SK-N-SH (cell line): ENCODE data around the gene ARMC9. TPM values are rescaled to one million over a fixed set of nuclear protein-coding genes. Genes with fewer than 3 reads are reported as not detected.

Experiments
- CTCF ChIA-PET: fragments of 300-600, 350-600 bp; formaldehyde crosslinking; extraction: SDS; loops from one replicate; lab custom pipeline; 2021; lab: Yijun Ruan, JAX
- POLR2A ChIA-PET: fragments of 350-600 bp; sonication (Branson Sonifier 250); formaldehyde crosslinking; extraction: SDS; loops from one replicate; lab custom pipeline; 2020; ENCODE audit warnings: antibody characterized with exemption, inconsistent platforms; lab: Yijun Ruan, JAX
- DNase-seq: peaks from one replicate; pipeline ENCODE4 v3.0.0; 2012
- H2AFZ ChIP-seq: fragments of 200-600 bp; sonication (generic); 2 replicates; pipeline ENCODE4 v1.8.1; 2016; ENCODE audit warnings: antibody characterized with exemption, mild to moderate bottlenecking, low read depth
- H3F3A ChIP-seq: fragments of 200-600 bp; sonication (generic); replicated peaks from 2 replicates; pipeline ENCODE3; 2016; ENCODE audit warnings: antibody characterized with exemption, mild to moderate bottlenecking; ENCODE audit not compliant: insufficient read depth
- H3K27ac ChIP-seq, 2 experiments: fragments of 200-500 bp in 1 of 2; fragments of 200-600 bp in 1 of 2; sonication (Bioruptor generic) in 1 of 2; sonication (generic), shearing (Covaris generic) in 1 of 2; 2 replicates each; pipeline versions ENCODE4 v1.5.1 to v1.6.1; 2014 to 2016; ENCODE audit warnings: low read depth in 2 of 2, inconsistent platforms in 1 of 2, low read length in 1 of 2, mild to moderate bottlenecking in 1 of 2, mixed read lengths in 1 of 2
- H3K27me3 ChIP-seq: fragments of 200-600 bp; sonication (generic), shearing (Covaris generic); 2 replicates; pipeline ENCODE4 v1.6.1; 2016; ENCODE audit warnings: mixed run types; ENCODE audit not compliant: insufficient read depth
- H3K36me3 ChIP-seq, 2 experiments: fragments of 200-500 bp in 1 of 2; fragments of 200-600 bp in 1 of 2; sonication (Bioruptor generic) in 1 of 2; sonication (generic) in 1 of 2; replicated peaks in 1 of 2; 2 replicates each; pipeline versions ENCODE3 to v1.5.1; 2014 to 2016; ENCODE audit warnings: low read length in 1 of 2, mild to moderate bottlenecking in 1 of 2; ENCODE audit not compliant: insufficient read depth in 2 of 2, control insufficient read depth in 1 of 2
- H3K4me1 ChIP-seq, 2 experiments: fragments of 200-500 bp in 1 of 2; fragments of 200-600 bp in 1 of 2; sonication (Bioruptor generic) in 1 of 2; sonication (generic), shearing (Covaris generic) in 1 of 2; 2 replicates each; pipeline versions ENCODE4 v1.5.1 to v1.6.1; 2014 to 2016; ENCODE audit warnings: low read depth in 1 of 2, low read length in 1 of 2, mixed run types in 1 of 2; ENCODE audit not compliant: insufficient read depth in 2 of 2, control insufficient read depth in 1 of 2
- H3K4me2 ChIP-seq: fragments of 200-600 bp; sonication (generic), shearing (Covaris generic); 2 replicates; pipeline ENCODE4 v1.6.1; 2017; ENCODE audit warnings: mixed run types
- H3K4me3 ChIP-seq, 2 experiments: fragments of 200-500 bp in 1 of 2; fragments of 200-600 bp in 1 of 2; sonication (Bioruptor generic) in 1 of 2; sonication (generic), shearing (Covaris generic) in 1 of 2; 2 replicates each; pipeline versions ENCODE4 v1.5.1 to v1.8.1; 2014 to 2016; ENCODE audit warnings: low read depth in 2 of 2, inconsistent platforms in 1 of 2, low read length in 1 of 2, mild to moderate bottlenecking in 1 of 2, mixed read lengths in 1 of 2, moderate library complexity in 1 of 2
- H3K79me2 ChIP-seq: fragments of 200-600 bp; sonication (generic); 2 replicates; pipeline ENCODE4 v1.8.1; 2017; ENCODE audit warnings: mild to moderate bottlenecking; ENCODE audit not compliant: insufficient read depth
- H3K9ac ChIP-seq: fragments of 200-600 bp; sonication (generic); 2 replicates; pipeline ENCODE4 v1.6.1; 2017; ENCODE audit warnings: mixed run types
- H3K9me2 ChIP-seq: fragments of 200-600 bp; sonication (generic); 2 replicates; pipeline ENCODE4 v1.6.1; 2017; ENCODE audit warnings: mixed run types
- H3K9me3 ChIP-seq: fragments of 200-600 bp; sonication (generic); 2 replicates; pipeline ENCODE4 v1.6.1; 2017; ENCODE audit warnings: mixed run types, mild to moderate bottlenecking, moderate library complexity
- H4K20me1 ChIP-seq: fragments of 200-600 bp; sonication (generic); 2 replicates; pipeline ENCODE4 v1.6.1; 2017; ENCODE audit warnings: mild to moderate bottlenecking, mixed run types; ENCODE audit not compliant: insufficient read depth
- ELF1 ChIP-seq: IDR thresholded peaks from 2 replicates; pipeline ENCODE4 v1.4.0; 2012
- EP300 ChIP-seq, 2 experiments: IDR thresholded peaks; 2 replicates each; pipeline versions ENCODE4 v1.4.0 to v1.6.1; 2012; ENCODE audit warnings: borderline replicate concordance in 1 of 2, low read depth in 1 of 2, low read length in 1 of 2
- EZH2phosphoT487 ChIP-seq: fragments of 200-600 bp; sonication (generic); IDR thresholded peaks from 2 replicates; pipeline ENCODE4 v1.6.1; 2017; ENCODE audit warnings: low read depth, mixed run types, mild to moderate bottlenecking, antibody characterized with exemption, moderate library complexity, borderline replicate concordance
- FOXM1 ChIP-seq: IDR thresholded peaks from 2 replicates; pipeline ENCODE4 v1.4.0; 2012; ENCODE audit warnings: low read depth, mild to moderate bottlenecking
- GABPA ChIP-seq: IDR thresholded peaks from 2 replicates; pipeline ENCODE4 v1.4.0; 2012; ENCODE audit warnings: low read depth, mild to moderate bottlenecking
- GATA2 ChIP-seq: sonication (generic); formaldehyde crosslinking; IDR thresholded peaks from 2 replicates; pipeline ENCODE4 v1.5.0; 2020; ENCODE audit warnings: mild to moderate bottlenecking, missing genetic modification reagents
- MAX ChIP-seq: IDR thresholded peaks from 2 replicates; pipeline ENCODE4 v1.4.0; 2012; ENCODE audit warnings: low read depth
- MXI1 ChIP-seq: IDR thresholded peaks from 2 replicates; pipeline ENCODE4 v1.6.1; 2012; ENCODE audit warnings: mild to moderate bottlenecking, low read depth, low read length, improper control_type of control experiment
- NFIC ChIP-seq: IDR thresholded peaks from 2 replicates; pipeline ENCODE4 v1.4.0; 2012; ENCODE audit warnings: borderline replicate concordance
- RCOR1 ChIP-seq: fragments of 150-350 bp; IDR thresholded peaks from 2 replicates; pipeline ENCODE4 v1.6.1; 2017; ENCODE audit warnings: antibody characterized with exemption, low read length
- RFX5 ChIP-seq: IDR thresholded peaks from 2 replicates; pipeline ENCODE4 v1.6.1; 2012; ENCODE audit warnings: mild to moderate bottlenecking, improper control_type of control experiment, low read length
- RXRA ChIP-seq: IDR thresholded peaks from 2 replicates; pipeline ENCODE4 v1.4.0; 2012; ENCODE audit warnings: low read depth, mild to moderate bottlenecking, borderline replicate concordance
- TCF12 ChIP-seq: IDR thresholded peaks from 2 replicates; pipeline ENCODE4 v1.4.0; 2012
- USF1 ChIP-seq: IDR thresholded peaks from 2 replicates; pipeline ENCODE4 v1.4.0; 2012; ENCODE audit warnings: low read depth, borderline replicate concordance
- YY1 ChIP-seq: IDR thresholded peaks from 2 replicates; pipeline ENCODE4 v1.4.0; 2012; ENCODE audit warnings: low read depth, mild to moderate bottlenecking
- WGBS: methylation state at CpG from one replicate; pipeline ENCODE4 v1.1.6; 2017; ENCODE audit warnings: low lambda C conversion rate; 5-methylcytosine and 5-hydroxymethylcytosine counted together
- polyA plus RNA-seq, 3 experiments: library from polyadenylated mRNA; depleted of rRNA; stranded (reverse); fragments of >200 nt; gene quantifications; 2 replicates each; pipeline ENCODE4 v1.2.3, GENCODE V29; 2012

Gene ARMC9
- polyA plus RNA-seq, 1 of the 3 experiments (the other 2 are of a cell fraction), result 25.3 TPM

GRCh38 chr2:231312066-231312465 lies 113.6 kb downstream of the ARMC9 start:
- Histone ChIP-seq H3K4me2 (no peak overlapping the region), H3F3A (no peaks in the 10 kb centered on the region), H3K4me1 (peaks cover 0 to 5% of the 10 kb centered on the region in 2 experiments; a peak in 1 of 4 replicates), H3K27me3 (no peaks in the 10 kb centered on the region), H4K20me1 (no peaks in the 10 kb centered on the region), H3K9me2 (no peaks in the 10 kb centered on the region), H2AFZ (no peak overlapping the region), H3K27ac (no peak overlapping the region), H3K36me3 (peaks cover 3 to 14% of the 10 kb centered on the region in 2 experiments), H3K79me2 (no peaks in the 10 kb centered on the region), H3K9ac (no peak overlapping the region), H3K4me3 (no peak overlapping the region), H3K9me3 (no peaks in the 10 kb centered on the region)
- DNase-seq, result no peak
- 95% methylated on average over 5 of the region's 5 CpGs for WGBS
- no peak for TF ChIP-seq RFX5
- ChIA-PET POLR2A (no interaction called here), CTCF (interaction anchor here (0.6 to 1.2 kb wide), 3 partner anchors 13 to 100 kb away, joined by 3 to 4 read pairs (median 3); no protein-coding TSS in a partner anchor)

GRCh38 chr2:231315896-231316295 lies 117.5 kb downstream of the ARMC9 start:
- no peak overlapping the region for H3K27ac ChIP-seq
- no peaks in the 10 kb centered on the region for H3F3A ChIP-seq
- no peaks in the 10 kb centered on the region for H3K9me2 ChIP-seq
- peaks cover 0 to 22% of the 10 kb centered on the region in 2 experiments for H3K36me3 ChIP-seq
- no peak overlapping the region for H3K4me3 ChIP-seq
- no peaks in the 10 kb centered on the region for H4K20me1 ChIP-seq
- POLR2A ChIA-PET, result no interaction called here
- H3K9me3 ChIP-seq, result no peaks in the 10 kb centered on the region
- H2AFZ ChIP-seq, result no peak overlapping the region
- H3K9ac ChIP-seq, result no peak overlapping the region
- 90% methylated on average over 3 of the region's 3 CpGs for WGBS
- DNase-seq, result no peak
- H3K4me1 ChIP-seq, result no peaks in the 10 kb centered on the region; a peak in 1 of 4 replicates
- TF ChIP-seq EZH2phosphoT487, result no peak
- TF ChIP-seq GATA2, result no peak
- TF ChIP-seq NFIC, result no peak
- no peak for TF ChIP-seq ELF1
- TF ChIP-seq USF1, result no peak
- TF ChIP-seq YY1, result no peak
- TF ChIP-seq RCOR1, result no peak
- TF ChIP-seq FOXM1, result no peak
- no peak for TF ChIP-seq TCF12
- TF ChIP-seq MXI1, result no peak
- TF ChIP-seq RXRA, result no peak
- no peaks in the 10 kb centered on the region for H3K27me3 ChIP-seq
- no peaks in the 10 kb centered on the region for H3K79me2 ChIP-seq
- no peak overlapping the region for H3K4me2 ChIP-seq
- CTCF ChIA-PET, result no interaction called here

GRCh38 chr2:231317579-231317978 lies 119.1 kb downstream of the ARMC9 start:
- Histone ChIP-seq H3K27me3 (no peaks in the 10 kb centered on the region), H3K4me2 (no peak overlapping the region), H3F3A (no peaks in the 10 kb centered on the region), H3K9me2 (no peaks in the 10 kb centered on the region), H4K20me1 (no peaks in the 10 kb centered on the region), H3K79me2 (no peaks in the 10 kb centered on the region), H3K4me1 (no peaks in the 10 kb centered on the region; a peak in 1 of 4 replicates), H3K9me3 (no peaks in the 10 kb centered on the region), H3K4me3 (no peak overlapping the region), H3K27ac (no peak overlapping the region), H3K9ac (no peak overlapping the region), H2AFZ (no peak overlapping the region), H3K36me3 (peaks cover 0 to 22% of the 10 kb centered on the region in 2 experiments)
- DNase-seq, result no peak
- 97% methylated on average over 2 of the region's 2 CpGs for WGBS
- ChIA-PET POLR2A (no interaction called here), CTCF (interaction anchor here (1.2 to 2.9 kb wide), 3 partner anchors 11 to 21 kb away, joined by 3 to 12 read pairs (median 3); no protein-coding TSS in a partner anchor)
- TF ChIP-seq EZH2phosphoT487, result no peak
- TF ChIP-seq MAX, result no peak
- no peak for TF ChIP-seq EP300 (IDR thresholded peaks at IDR 0.05; ENCODE audit: borderline replicate concordance in 1 of 2, low read depth in 1 of 2, low read length in 1 of 2)
- no peak for TF ChIP-seq GATA2
- TF ChIP-seq YY1, result no peak
- TF ChIP-seq GABPA, result no peak
- no peak for TF ChIP-seq ELF1
- no peak for TF ChIP-seq MXI1
